ENCODE results near the gene IL11. TPM values are rescaled to one million over a fixed set of nuclear protein-coding genes. Genes with fewer than 3 reads are reported as not detected.

Gene IL11
- polyA plus RNA-seq, 3 donors = not detected

- Histone ChIP-seq H3K9ac (ENCODE audit: insufficient read depth, low read length, poor library complexity, severe bottlenecking) (no peak overlapping the region), H3K27me3 (ENCODE audit: control insufficient read depth in 2 of 2, insufficient read depth in 2 of 2, low read length in 2 of 2) (no peaks in the 10 kb centered on the region), H3K9me3 (replicated peaks in 1 of 2; ENCODE audit: control insufficient read depth in 1 of 2, insufficient read depth in 1 of 2, low read length in 2 of 2) (no peaks in the 10 kb centered on the region), H3K27ac (ENCODE audit: low read depth in 1 of 2, low read length in 2 of 2) (no peak overlapping the region), H2AFZ (ENCODE audit: insufficient read depth, low read depth, low read length, poor library complexity, severe bottlenecking) (no peak overlapping the region), H3K36me3 (replicated peaks in 1 of 2; ENCODE audit: control insufficient read depth in 1 of 2, insufficient read depth in 2 of 2, low read length in 2 of 2) (peaks cover 11 to 15% of the 10 kb centered on the region in 2 donors), H3K4me1 (ENCODE audit: control insufficient read depth in 1 of 2, insufficient read depth in 2 of 2, low read length in 2 of 2) (peaks cover 8 to 11% of the 10 kb centered on the region in 2 donors), H3K4me3 (replicated peaks in 1 of 3; ENCODE audit: low read depth in 2 of 3, low read length in 3 of 3) (no peak overlapping the region), H3K4me2 (replicated peaks; ENCODE audit: extremely low read depth, low read length, poor library complexity, severe bottlenecking) (no peak overlapping the region), H4K20me1 (ENCODE audit: insufficient read depth, low read length) (peaks cover 7% of the 10 kb centered on the region), H3K79me2 (ENCODE audit: insufficient read depth, low read length) (peaks cover under 1% of the 10 kb centered on the region)
- TF ChIP-seq, protein P1, sequence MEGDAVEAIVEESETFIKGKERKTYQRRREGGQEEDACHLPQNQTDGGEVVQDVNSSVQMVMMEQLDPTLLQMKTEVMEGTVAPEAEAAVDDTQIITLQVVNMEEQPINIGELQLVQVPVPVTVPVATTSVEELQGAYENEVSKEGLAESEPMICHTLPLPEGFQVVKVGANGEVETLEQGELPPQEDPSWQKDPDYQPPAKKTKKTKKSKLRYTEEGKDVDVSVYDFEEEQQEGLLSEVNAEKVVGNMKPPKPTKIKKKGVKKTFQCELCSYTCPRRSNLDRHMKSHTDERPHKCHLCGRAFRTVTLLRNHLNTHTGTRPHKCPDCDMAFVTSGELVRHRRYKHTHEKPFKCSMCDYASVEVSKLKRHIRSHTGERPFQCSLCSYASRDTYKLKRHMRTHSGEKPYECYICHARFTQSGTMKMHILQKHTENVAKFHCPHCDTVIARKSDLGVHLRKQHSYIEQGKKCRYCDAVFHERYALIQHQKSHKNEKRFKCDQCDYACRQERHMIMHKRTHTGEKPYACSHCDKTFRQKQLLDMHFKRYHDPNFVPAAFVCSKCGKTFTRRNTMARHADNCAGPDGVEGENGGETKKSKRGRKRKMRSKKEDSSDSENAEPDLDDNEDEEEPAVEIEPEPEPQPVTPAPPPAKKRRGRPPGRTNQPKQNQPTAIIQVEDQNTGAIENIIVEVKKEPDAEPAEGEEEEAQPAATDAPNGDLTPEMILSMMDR (IDR thresholded peaks at IDR 0.05) = no peak
- Mint-ChIP-seq H3K4me3 (no peak overlapping the region), H3K9me3 (no peaks in the 10 kb centered on the region), H3K36me3 (peaks cover 17 to 29% of the 10 kb centered on the region in 2 donors), H3K27me3 (ENCODE audit: low read depth in 3 of 3) (peaks cover 0 to 7% (median 4%) of the 10 kb centered on the region in 3 donors), H3K27ac (peak overlapping the region in 1 of 7 donors; percentile 50), H3K4me1 (peaks cover 9% of the 10 kb centered on the region)
- WGBS (ENCODE audit: insufficient coverage) = 95% methylated on average over 43 of the region's 43 CpGs
- intact Hi-C loops (cut with micrococcal nuclease) = no loop called here
- no peak for DNase-seq
Measured at GRCh38 chr19:55345818-55346724, 24.2 kb downstream of the IL11 start.

GRCh38 chr19:55345101-55345817 lies 25.0 kb downstream of the IL11 start:
- H3K4me1 Mint-ChIP-seq = peaks cover 13% of the 10 kb centered on the region
- TF ChIP-seq, protein P1 (IDR thresholded peaks at IDR 0.05) = no peak
- 95% methylated on average over 21 of the region's 22 CpGs for WGBS (ENCODE audit: insufficient coverage)
- no peak overlapping the region for H3K27ac ChIP-seq (ENCODE audit: low read depth in 1 of 2, low read length in 2 of 2)
- H3K27me3 Mint-ChIP-seq (ENCODE audit: low read depth in 3 of 3) = peaks cover 0 to 2% (median 2%) of the 10 kb centered on the region in 3 donors
- peaks cover 11 to 15% of the 10 kb centered on the region in 2 donors for H3K36me3 ChIP-seq (replicated peaks in 1 of 2; ENCODE audit: control insufficient read depth in 1 of 2, insufficient read depth in 2 of 2, low read length in 2 of 2)
- intact Hi-C loops (cut with micrococcal nuclease) = no loop called here
- H3K9me3 ChIP-seq (replicated peaks in 1 of 2; ENCODE audit: control insufficient read depth in 1 of 2, insufficient read depth in 1 of 2, low read length in 2 of 2) = no peaks in the 10 kb centered on the region
- no peak overlapping the region for H3K4me2 ChIP-seq (replicated peaks; ENCODE audit: extremely low read depth, low read length, poor library complexity, severe bottlenecking)
- no peak overlapping the region for H3K4me3 Mint-ChIP-seq
- H3K9ac ChIP-seq (ENCODE audit: insufficient read depth, low read length, poor library complexity, severe bottlenecking) = no peak overlapping the region
- H3K36me3 Mint-ChIP-seq = peaks cover 17 to 29% of the 10 kb centered on the region in 2 donors
- no peaks in the 10 kb centered on the region for H3K27me3 ChIP-seq (ENCODE audit: control insufficient read depth in 2 of 2, insufficient read depth in 2 of 2, low read length in 2 of 2)
- H3K9me3 Mint-ChIP-seq = no peaks in the 10 kb centered on the region
- peaks cover 9% of the 10 kb centered on the region for H3K79me2 ChIP-seq (ENCODE audit: insufficient read depth, low read length)
- no peak overlapping the region for H3K4me3 ChIP-seq (replicated peaks in 1 of 3; ENCODE audit: low read depth in 2 of 3, low read length in 3 of 3)
- peaks cover 16 to 19% of the 10 kb centered on the region in 2 donors for H3K4me1 ChIP-seq (ENCODE audit: control insufficient read depth in 1 of 2, insufficient read depth in 2 of 2, low read length in 2 of 2)
- DNase-seq = no peak
- peak overlapping the region in 2 of 7 donors; percentile 41 to 50 for H3K27ac Mint-ChIP-seq
- peaks cover 7% of the 10 kb centered on the region for H4K20me1 ChIP-seq (ENCODE audit: insufficient read depth, low read length)
- no peak overlapping the region for H2AFZ ChIP-seq (ENCODE audit: insufficient read depth, low read depth, low read length, poor library complexity, severe bottlenecking)
